ENCODE measurements around the gene EMC1. TPM values are rescaled to one million over a fixed set of nuclear protein-coding genes. Genes with fewer than 3 reads are reported as not detected.
"Not testable (repeated sequence)": the region's sequence is repeated elsewhere in the genome, so short reads cannot be mapped to it uniquely, and the experiment has no call there.

EMC1 gene
- total and polyA plus RNA-seq, 2 experiments from 2014 or later, result 25.0 to 37.0 TPM

DNA sequence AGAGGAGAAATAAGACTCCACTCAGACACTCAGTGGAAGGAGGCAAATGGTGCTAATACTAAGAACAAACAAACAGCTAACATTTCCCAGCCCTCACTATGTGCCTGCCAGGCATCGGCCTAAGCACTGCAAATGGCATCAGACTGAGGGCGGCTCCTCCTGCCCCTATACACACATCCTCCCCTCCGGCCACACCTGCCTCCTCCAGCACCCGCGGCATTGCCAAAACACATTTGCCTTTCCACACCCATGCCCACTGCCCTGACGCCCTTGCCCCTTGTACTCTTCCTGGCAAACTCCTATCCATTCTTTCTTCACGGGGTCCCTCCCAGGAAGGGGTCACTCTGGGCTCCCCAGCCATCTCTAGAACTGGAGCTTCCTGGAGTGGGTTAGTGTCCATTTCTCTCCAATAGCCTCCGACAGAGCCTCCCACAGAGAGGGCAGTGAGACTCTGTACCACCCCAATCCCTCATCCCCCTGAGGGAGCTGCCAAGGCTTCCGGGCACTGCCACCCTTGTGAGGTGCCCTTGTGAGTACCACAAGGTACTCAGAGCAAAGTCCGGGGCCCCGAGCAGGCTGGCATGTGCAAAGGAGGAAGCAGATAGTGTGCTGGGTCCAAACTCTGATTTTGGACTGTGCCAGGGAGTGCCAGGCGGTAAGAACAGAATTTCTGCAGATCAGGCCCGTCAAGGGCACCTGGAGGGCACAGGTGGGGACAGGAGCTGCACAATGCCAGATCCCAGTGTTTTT, 36.3 kb upstream of the EMC1 start:
- TF ChIP-seq, protein P1, sequence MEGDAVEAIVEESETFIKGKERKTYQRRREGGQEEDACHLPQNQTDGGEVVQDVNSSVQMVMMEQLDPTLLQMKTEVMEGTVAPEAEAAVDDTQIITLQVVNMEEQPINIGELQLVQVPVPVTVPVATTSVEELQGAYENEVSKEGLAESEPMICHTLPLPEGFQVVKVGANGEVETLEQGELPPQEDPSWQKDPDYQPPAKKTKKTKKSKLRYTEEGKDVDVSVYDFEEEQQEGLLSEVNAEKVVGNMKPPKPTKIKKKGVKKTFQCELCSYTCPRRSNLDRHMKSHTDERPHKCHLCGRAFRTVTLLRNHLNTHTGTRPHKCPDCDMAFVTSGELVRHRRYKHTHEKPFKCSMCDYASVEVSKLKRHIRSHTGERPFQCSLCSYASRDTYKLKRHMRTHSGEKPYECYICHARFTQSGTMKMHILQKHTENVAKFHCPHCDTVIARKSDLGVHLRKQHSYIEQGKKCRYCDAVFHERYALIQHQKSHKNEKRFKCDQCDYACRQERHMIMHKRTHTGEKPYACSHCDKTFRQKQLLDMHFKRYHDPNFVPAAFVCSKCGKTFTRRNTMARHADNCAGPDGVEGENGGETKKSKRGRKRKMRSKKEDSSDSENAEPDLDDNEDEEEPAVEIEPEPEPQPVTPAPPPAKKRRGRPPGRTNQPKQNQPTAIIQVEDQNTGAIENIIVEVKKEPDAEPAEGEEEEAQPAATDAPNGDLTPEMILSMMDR (IDR thresholded peaks at IDR 0.05; ENCODE audit: low read depth, low read length), result no peak
- H3K4me3 ChIP-seq, result no peak overlapping the region
- no peaks in the 10 kb centered on the region for H3K9me3 ChIP-seq (ENCODE audit: low read depth)
- H3K36me3 ChIP-seq, result no peaks in the 10 kb centered on the region
- no peak overlapping the region for H3K27ac ChIP-seq
- no peaks in the 10 kb centered on the region for H3K4me1 ChIP-seq (ENCODE audit: low read depth)
- peaks cover 19% of the 10 kb centered on the region for H3K27me3 ChIP-seq
- DNase-seq (ENCODE audit: low read depth in 1 of 2, low spot score in 1 of 2), result no peak

DNA sequence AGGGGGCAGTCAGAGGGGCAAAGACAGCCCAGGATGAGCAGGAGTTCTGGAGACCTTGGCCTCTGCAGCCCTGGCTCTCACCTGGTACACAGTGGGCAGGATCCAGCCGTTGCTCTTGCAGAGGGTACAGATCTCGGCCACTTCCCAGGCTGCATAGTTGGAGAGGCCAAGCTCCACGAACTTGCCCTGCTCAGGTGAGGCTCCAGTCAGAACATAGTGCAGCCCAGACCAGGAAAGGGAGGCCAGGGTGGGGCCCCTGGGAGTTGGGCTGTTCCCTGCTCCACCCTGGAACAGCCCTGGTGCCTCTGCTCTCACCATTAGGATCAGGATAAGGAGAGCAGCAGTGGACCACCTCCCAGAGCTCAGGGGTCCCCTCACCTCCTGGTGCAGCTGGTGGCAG, 34.5 kb upstream of the EMC1 start:
- H3K4me1 ChIP-seq (ENCODE audit: low read depth), result not testable (repeated sequence)

DNA sequence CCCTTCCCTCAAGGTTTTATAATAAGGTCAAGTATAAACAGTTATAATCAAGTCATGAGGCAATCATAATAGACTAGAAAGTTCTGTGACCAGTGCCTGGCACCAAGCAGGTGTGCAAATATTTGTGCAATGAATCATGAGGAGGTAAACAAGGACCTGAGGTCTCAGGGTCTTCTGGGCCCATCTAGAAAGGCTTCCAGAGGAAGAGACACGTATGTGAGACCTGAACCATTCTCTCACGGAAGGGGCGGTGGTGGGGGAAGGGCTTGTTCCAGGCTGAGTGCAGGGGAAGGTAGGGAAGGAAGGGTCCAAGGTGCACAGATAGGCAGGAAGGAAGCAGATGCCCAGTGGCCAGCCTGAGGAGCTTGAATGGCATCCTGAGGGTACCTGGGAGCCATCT, 34.0 kb upstream of the EMC1 start:
- not testable (repeated sequence) for H3K36me3 ChIP-seq; H3K27ac ChIP-seq; H3K4me1 ChIP-seq (ENCODE audit: low read depth); DNase-seq (ENCODE audit: low read depth in 1 of 2, low spot score in 1 of 2); H3K4me3 ChIP-seq; H3K9me3 ChIP-seq (ENCODE audit: low read depth)
- peaks cover 19% of the 10 kb centered on the region for H3K27me3 ChIP-seq

More for the DNA sequence above, 34.5 kb upstream of the EMC1 start:
- not testable (repeated sequence) for H3K36me3 ChIP-seq; H3K4me3 ChIP-seq; H3K9me3 ChIP-seq (ENCODE audit: low read depth); H3K27ac ChIP-seq; DNase-seq (ENCODE audit: low read depth in 1 of 2, low spot score in 1 of 2)
- H3K27me3 ChIP-seq, result peaks cover 19% of the 10 kb centered on the region

DNA sequence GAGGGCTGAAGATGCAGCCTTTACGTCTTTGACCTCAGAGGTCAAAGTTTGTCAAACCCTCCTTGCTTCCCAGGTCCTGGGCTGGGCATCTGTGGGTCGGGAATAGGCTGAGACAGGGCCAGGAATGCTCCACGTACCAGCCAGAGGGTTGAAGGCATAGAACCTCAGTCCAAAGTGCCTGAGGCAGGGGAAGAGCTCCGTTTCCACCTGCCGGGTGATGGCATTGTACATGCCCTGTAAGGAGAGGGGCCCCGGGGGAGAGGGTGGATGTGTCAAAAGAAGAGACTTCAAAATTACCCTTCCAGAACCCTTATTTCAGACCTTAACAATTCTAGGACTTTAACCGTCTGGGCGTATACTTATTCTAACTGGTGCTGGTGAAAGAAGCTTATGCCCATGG, 33.6 kb upstream of the EMC1 start:
- H3K27me3 ChIP-seq, result peaks cover 17% of the 10 kb centered on the region
- no peaks in the 10 kb centered on the region for H3K36me3 ChIP-seq
- H3K4me3 ChIP-seq, result no peak overlapping the region
- H3K4me1 ChIP-seq (ENCODE audit: low read depth), result no peaks in the 10 kb centered on the region
- H3K9me3 ChIP-seq (ENCODE audit: low read depth), result no peaks in the 10 kb centered on the region
- H3K27ac ChIP-seq, result no peak overlapping the region
- no peak for DNase-seq (ENCODE audit: low read depth in 1 of 2, low spot score in 1 of 2)
- TF ChIP-seq, protein P1 (IDR thresholded peaks at IDR 0.05; ENCODE audit: low read depth, low read length), result no peak

DNA sequence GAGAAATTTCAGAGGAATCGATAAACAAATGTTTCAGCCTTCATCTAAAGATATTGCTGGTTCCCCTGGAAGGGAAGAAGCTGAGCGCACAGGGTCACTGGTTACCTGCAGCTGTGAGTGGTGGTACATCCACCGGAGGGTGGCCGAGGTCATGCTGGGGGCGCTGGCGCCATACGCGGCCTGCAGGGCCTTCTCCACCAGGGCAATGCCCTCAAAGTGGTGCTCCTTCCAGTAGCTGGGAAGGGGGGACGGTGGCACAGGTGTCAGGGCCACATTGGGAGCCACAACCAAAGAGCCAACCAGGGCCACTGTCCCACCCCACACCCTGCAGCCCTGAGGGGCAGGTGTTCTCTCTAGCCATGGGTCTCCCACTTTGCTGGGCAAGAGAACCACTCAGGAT, 32.6 kb upstream of the EMC1 start:
- TF ChIP-seq, protein P1 (IDR thresholded peaks at IDR 0.05; ENCODE audit: low read depth, low read length), result no peak
- Histone ChIP-seq H3K4me1 (ENCODE audit: low read depth) (no peaks in the 10 kb centered on the region), H3K27ac (no peak overlapping the region), H3K36me3 (no peaks in the 10 kb centered on the region), H3K27me3 (peaks cover 7% of the 10 kb centered on the region), H3K9me3 (ENCODE audit: low read depth) (no peaks in the 10 kb centered on the region), H3K4me3 (no peak overlapping the region)
- no peak for DNase-seq (ENCODE audit: low read depth in 1 of 2, low spot score in 1 of 2)

DNA sequence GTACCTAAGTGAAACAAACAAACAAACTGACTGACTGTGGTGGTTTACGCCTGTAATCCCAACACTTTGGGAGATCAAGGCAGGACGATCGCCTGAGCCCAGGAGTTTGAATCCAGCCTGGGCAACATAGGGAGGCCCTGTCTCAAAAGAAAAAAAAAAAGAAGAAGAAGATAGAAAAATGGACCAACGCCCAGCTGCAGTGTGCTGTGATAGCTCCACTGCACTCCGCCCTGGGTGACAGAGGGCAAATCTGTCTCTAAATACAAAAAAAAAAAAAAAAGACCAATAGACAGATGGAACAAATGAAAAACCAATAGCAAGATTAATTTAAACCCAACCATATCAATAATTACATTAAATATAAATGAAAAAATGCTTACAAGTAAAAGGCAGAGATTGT, 23.3 kb upstream of the EMC1 start:
- TF ChIP-seq, protein P1 (IDR thresholded peaks at IDR 0.05; ENCODE audit: low read depth, low read length), result no peak
- no peak overlapping the region for H3K4me3 ChIP-seq
- no peak overlapping the region for H3K27ac ChIP-seq
- no peaks in the 10 kb centered on the region for H3K27me3 ChIP-seq
- no peak for DNase-seq (ENCODE audit: low read depth in 1 of 2, low spot score in 1 of 2)
- no peaks in the 10 kb centered on the region for H3K36me3 ChIP-seq
- no peaks in the 10 kb centered on the region for H3K9me3 ChIP-seq (ENCODE audit: low read depth)
- no peaks in the 10 kb centered on the region for H3K4me1 ChIP-seq (ENCODE audit: low read depth)

DNA sequence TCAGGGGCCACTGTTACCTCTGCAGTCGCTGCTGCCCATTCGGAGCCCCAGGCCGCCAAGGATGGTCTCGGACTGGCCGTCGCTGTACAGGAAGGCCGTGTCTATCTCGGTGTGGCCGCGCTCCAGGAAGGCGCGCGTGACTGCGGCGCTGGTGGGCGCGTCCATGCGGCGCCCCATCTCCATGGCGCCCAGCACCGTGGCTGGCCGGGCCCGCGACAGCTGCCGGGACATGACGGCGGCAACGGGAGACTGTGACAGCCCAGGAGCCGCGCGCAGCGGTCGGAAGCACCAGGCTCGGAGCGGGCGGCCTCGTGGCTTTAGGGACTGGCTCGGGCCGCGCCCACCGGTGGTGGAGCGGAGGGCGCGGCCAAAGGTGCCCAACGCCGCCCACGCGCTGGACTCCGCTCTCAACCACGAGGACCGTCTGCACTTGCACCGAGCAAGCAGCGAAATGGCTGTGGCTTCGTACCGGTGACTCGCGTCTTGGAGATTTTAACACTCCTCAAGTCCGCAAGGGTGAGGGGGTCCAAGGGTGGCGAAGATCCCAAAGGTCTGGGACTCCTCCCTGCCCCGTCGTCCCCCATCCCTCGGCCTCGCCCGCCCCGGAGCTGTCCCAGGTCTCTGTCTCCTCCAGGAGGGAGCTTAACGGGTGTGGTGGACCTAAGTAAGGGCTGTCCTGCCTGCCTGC, 22.7 kb upstream of the EMC1 start:
- not testable (repeated sequence) for H3K9me3 ChIP-seq (ENCODE audit: low read depth); H3K27ac ChIP-seq; H3K4me1 ChIP-seq (ENCODE audit: low read depth); H3K27me3 ChIP-seq; H3K4me3 ChIP-seq; H3K36me3 ChIP-seq
- peak in 1 of 2 donors; percentile 25 for DNase-seq (ENCODE audit: low read depth in 1 of 2, low spot score in 1 of 2)
